Upper lobe of left lung (tissue), 4 donors: ENCODE measurements around the gene MEP1B.
"Not testable (repeated sequence)": the region's sequence is repeated elsewhere in the genome, so short reads cannot be mapped to it uniquely, and the experiment has no call there.

Experiments
- EP300 ChIP-seq, 4 donors: sonication (generic); formaldehyde crosslinking; IDR thresholded peaks; one replicate each; pipeline ENCODE4 v1.5.1; 2017; ENCODE audit warnings: antibody characterized with exemption in 4 of 4, control low read depth in 2 of 4
- POLR2A ChIP-seq, 4 donors: fragments of 450-650 bp; IDR thresholded peaks; one replicate each; pipeline ENCODE4 v1.5.1; 2016 to 2017; ENCODE audit warnings: antibody characterized with exemption in 4 of 4, mild to moderate bottlenecking in 2 of 4
- TF ChIP-seq, protein P1 (sequence below), 6 experiments: fragments of 450-650 bp in 4 of 6; fragments of 200-600 bp in 2 of 6; sonication (generic) in 2 of 6; IDR thresholded peaks; one replicate each; pipeline ENCODE4 v1.5.1; 2016 to 2019; ENCODE audit warnings: antibody characterized with exemption in 6 of 6

DNA sequence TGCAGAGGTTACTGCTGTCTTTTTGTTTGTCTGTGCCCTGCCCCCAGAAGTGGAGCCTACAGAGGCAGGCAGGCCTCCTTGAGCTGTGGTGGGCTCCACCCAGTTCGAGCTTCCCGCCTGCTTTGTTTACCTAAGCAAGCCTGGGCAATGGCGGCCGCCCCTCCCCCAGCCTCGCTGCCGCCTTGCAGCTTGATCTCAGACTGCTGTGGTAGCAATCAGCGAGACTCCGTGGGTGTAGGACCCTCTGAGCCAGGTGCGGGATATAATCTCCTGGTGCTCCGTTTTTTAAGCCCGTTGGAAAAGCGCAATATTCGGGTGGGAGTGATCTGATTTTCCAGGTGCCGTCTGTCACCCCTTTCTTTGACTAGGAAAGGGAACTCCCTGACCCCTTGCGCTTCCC is 43.5 kb downstream of the MEP1B start:
- TF ChIP-seq, protein P1, sequence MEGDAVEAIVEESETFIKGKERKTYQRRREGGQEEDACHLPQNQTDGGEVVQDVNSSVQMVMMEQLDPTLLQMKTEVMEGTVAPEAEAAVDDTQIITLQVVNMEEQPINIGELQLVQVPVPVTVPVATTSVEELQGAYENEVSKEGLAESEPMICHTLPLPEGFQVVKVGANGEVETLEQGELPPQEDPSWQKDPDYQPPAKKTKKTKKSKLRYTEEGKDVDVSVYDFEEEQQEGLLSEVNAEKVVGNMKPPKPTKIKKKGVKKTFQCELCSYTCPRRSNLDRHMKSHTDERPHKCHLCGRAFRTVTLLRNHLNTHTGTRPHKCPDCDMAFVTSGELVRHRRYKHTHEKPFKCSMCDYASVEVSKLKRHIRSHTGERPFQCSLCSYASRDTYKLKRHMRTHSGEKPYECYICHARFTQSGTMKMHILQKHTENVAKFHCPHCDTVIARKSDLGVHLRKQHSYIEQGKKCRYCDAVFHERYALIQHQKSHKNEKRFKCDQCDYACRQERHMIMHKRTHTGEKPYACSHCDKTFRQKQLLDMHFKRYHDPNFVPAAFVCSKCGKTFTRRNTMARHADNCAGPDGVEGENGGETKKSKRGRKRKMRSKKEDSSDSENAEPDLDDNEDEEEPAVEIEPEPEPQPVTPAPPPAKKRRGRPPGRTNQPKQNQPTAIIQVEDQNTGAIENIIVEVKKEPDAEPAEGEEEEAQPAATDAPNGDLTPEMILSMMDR (IDR thresholded peaks at IDR 0.05): not testable (repeated sequence)
- not testable (repeated sequence) for TF ChIP-seq EP300, POLR2A (IDR thresholded peaks at IDR 0.05)
